Astrocyte (in vitro differentiated cells and primary cell): ENCODE measurements around the gene EDIL3. TPM values are rescaled to one million over a fixed set of nuclear protein-coding genes. Genes with fewer than 3 reads are reported as not detected.

Source experiments
- DNase-seq: peaks from one replicate; pipeline ENCODE4 v3.0.0-alpha.2; 2010; ENCODE audit warnings: low read depth
- FAIRE-seq: peaks from 2 replicates; lab custom pipeline; 2011; peaks lifted over from hg19 to GRCh38; lab: Jason Lieb, UNC
- H2AFZ ChIP-seq: 2 replicates; pipeline ENCODE4 v1.6.0; 2012; ENCODE audit warnings: low read depth, low read length, inconsistent platforms
- H3K27ac ChIP-seq: 2 replicates; pipeline ENCODE4 v1.5.1; 2011; ENCODE audit warnings: low read depth, low read length, inconsistent platforms
- H3K27me3 ChIP-seq: 2 replicates; pipeline ENCODE4 v1.6.0; 2011; ENCODE audit warnings: low read length, inconsistent platforms; ENCODE audit not compliant: insufficient read depth
- H3K36me3 ChIP-seq: 2 replicates; pipeline ENCODE4 v1.5.1; 2011; ENCODE audit warnings: low read length, inconsistent platforms; ENCODE audit not compliant: insufficient read depth
- H3K4me1 ChIP-seq: 2 replicates; pipeline ENCODE4 v1.5.1; 2011; ENCODE audit warnings: low read length, inconsistent platforms; ENCODE audit not compliant: insufficient read depth
- H3K4me2 ChIP-seq: 2 replicates; pipeline ENCODE4 v1.6.0; 2012; ENCODE audit warnings: low read length, inconsistent platforms
- H3K4me3 ChIP-seq: 2 replicates; pipeline ENCODE4 v1.5.1; 2011; ENCODE audit warnings: low read depth, mild to moderate bottlenecking, low read length, inconsistent platforms; ENCODE audit not compliant: insufficient read depth
- H3K79me2 ChIP-seq: 2 replicates; pipeline ENCODE4 v1.6.0; 2012; ENCODE audit warnings: mild to moderate bottlenecking, low read length, inconsistent platforms; ENCODE audit not compliant: insufficient read depth
- H3K9ac ChIP-seq: 2 replicates; pipeline ENCODE4 v1.6.0; 2012; ENCODE audit warnings: mild to moderate bottlenecking, low read length, inconsistent platforms
- H3K9me3 ChIP-seq: 2 replicates; pipeline ENCODE4 v1.5.1; 2012; ENCODE audit warnings: low read depth, mild to moderate bottlenecking, low read length, inconsistent platforms; ENCODE audit not compliant: insufficient read depth
- H4K20me1 ChIP-seq: 2 replicates; pipeline ENCODE4 v1.6.0; 2012; ENCODE audit warnings: low read length, inconsistent platforms; ENCODE audit not compliant: insufficient read depth
- H3K27ac Mint-ChIP-seq: one replicate; pipeline ENCODE4 v1.8.0; 2021; ENCODE audit warnings: mild to moderate bottlenecking, mixed read lengths; ENCODE audit not compliant: unreplicated experiment
- H3K27me3 Mint-ChIP-seq: one replicate; pipeline ENCODE4 v1.8.0; 2021; ENCODE audit warnings: low read depth, mixed read lengths; ENCODE audit not compliant: unreplicated experiment
- H3K36me3 Mint-ChIP-seq: one replicate; pipeline ENCODE4 v1.8.0; 2021; ENCODE audit warnings: low read depth, mixed read lengths; ENCODE audit not compliant: unreplicated experiment
- H3K4me1 Mint-ChIP-seq: one replicate; pipeline ENCODE4 v1.8.0; 2021; ENCODE audit warnings: low read depth, mixed read lengths; ENCODE audit not compliant: unreplicated experiment
- H3K4me3 Mint-ChIP-seq: one replicate; pipeline ENCODE4 v1.8.0; 2021; ENCODE audit warnings: mild to moderate bottlenecking, moderate library complexity, mixed read lengths; ENCODE audit not compliant: unreplicated experiment
- H3K9me3 Mint-ChIP-seq: one replicate; pipeline ENCODE4 v1.8.0; 2021; ENCODE audit warnings: mild to moderate bottlenecking, mixed read lengths; ENCODE audit not compliant: unreplicated experiment
- EZH2 ChIP-seq: IDR thresholded peaks from 2 replicates; pipeline ENCODE4 v1.6.1; 2012; ENCODE audit warnings: mild to moderate bottlenecking, low read length, inconsistent platforms; ENCODE audit not compliant: insufficient read depth
- total RNA-seq: library from RNA; stranded (reverse); gene quantifications from 2 replicates; pipeline ENCODE4 v1.2.1, GENCODE V29; 2021
- TF ChIP-seq, protein P1 (sequence below): IDR thresholded peaks from 2 replicates; pipeline ENCODE4 v1.5.1; 2011; ENCODE audit warnings: low read depth, mild to moderate bottlenecking, inconsistent platforms, low read length, moderate library complexity; ENCODE audit not compliant: insufficient read depth

EDIL3 gene
- total RNA-seq, 1 donor from 2014 or later = 226 TPM

DNA sequence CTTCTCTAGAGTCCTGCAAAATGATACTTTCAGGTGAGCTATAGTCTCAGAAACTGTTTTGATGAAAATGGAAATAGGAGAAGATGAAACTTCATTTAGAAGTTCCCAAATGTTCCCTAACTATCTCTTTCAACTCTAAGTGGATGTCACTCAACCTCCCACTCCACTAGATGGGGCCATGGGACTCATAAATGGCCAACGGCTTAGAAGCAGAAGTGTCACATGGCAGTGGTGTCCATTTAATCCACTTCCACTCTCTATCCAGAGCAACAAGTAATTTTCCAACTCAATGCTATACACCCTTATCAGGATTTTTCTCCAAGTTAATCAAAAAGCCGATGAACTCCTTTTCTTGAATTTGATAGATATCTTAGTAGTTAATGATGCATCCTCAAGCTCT lies 295.7 kb downstream of the EDIL3 start:
- Mint-ChIP-seq H3K27me3 (no peaks in the 10 kb centered on the region), H3K36me3 (peaks cover 20% of the 10 kb centered on the region), H3K4me3 (no peak overlapping the region), H3K9me3 (peaks cover 3% of the 10 kb centered on the region), H3K27ac (no peak overlapping the region), H3K4me1 (peaks cover 14% of the 10 kb centered on the region)
- H3K27ac ChIP-seq = no peak overlapping the region
- no peaks in the 10 kb centered on the region for H3K4me1 ChIP-seq
- no peak overlapping the region for H3K4me2 ChIP-seq
- no peaks in the 10 kb centered on the region for H3K79me2 ChIP-seq
- no peaks in the 10 kb centered on the region for H3K27me3 ChIP-seq
- no peak overlapping the region for H2AFZ ChIP-seq
- no peaks in the 10 kb centered on the region for H3K9me3 ChIP-seq
- no peaks in the 10 kb centered on the region for H4K20me1 ChIP-seq
- TF ChIP-seq, protein P1, sequence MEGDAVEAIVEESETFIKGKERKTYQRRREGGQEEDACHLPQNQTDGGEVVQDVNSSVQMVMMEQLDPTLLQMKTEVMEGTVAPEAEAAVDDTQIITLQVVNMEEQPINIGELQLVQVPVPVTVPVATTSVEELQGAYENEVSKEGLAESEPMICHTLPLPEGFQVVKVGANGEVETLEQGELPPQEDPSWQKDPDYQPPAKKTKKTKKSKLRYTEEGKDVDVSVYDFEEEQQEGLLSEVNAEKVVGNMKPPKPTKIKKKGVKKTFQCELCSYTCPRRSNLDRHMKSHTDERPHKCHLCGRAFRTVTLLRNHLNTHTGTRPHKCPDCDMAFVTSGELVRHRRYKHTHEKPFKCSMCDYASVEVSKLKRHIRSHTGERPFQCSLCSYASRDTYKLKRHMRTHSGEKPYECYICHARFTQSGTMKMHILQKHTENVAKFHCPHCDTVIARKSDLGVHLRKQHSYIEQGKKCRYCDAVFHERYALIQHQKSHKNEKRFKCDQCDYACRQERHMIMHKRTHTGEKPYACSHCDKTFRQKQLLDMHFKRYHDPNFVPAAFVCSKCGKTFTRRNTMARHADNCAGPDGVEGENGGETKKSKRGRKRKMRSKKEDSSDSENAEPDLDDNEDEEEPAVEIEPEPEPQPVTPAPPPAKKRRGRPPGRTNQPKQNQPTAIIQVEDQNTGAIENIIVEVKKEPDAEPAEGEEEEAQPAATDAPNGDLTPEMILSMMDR = peak; percentile 4
- TF ChIP-seq EZH2 = no peak
- FAIRE-seq (no peak), DNase-seq (peak; percentile 11)
- H3K9ac ChIP-seq = no peak overlapping the region
- peaks cover 2% of the 10 kb centered on the region for H3K36me3 ChIP-seq
- no peak overlapping the region for H3K4me3 ChIP-seq

DNA sequence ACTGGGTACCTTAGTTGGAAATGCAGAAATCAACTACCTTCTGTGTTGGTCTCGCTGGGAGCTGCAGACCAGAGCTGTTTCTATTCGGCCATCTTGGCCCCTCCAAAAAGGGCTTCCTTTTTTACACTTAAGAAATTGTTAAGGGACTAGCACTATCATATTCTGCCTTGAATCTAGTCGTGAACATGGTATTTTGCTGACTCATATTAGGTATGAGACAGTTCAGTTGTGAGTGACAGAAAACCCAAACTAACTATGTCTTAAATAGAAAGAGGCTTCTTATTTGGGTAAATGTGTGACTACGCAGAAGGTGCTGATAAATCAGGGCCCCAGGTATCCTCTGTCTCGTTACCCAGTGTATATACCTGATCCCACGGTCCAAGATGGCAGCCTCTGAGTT lies 298.2 kb downstream of the EDIL3 start:
- DNase-seq (no peak), FAIRE-seq (no peak)
- no peaks in the 10 kb centered on the region for H3K27me3 Mint-ChIP-seq

More for the DNA sequence above, 298.2 kb downstream of the EDIL3 start:
- H3K4me3 ChIP-seq = no peak overlapping the region
- Mint-ChIP-seq H3K27ac (peak overlapping the region; percentile 34), H3K36me3 (peaks cover 20% of the 10 kb centered on the region), H3K4me1 (peaks cover 10% of the 10 kb centered on the region), H3K4me3 (no peak overlapping the region), H3K9me3 (peaks cover 3% of the 10 kb centered on the region)
- no peak overlapping the region for H3K9ac ChIP-seq
- H3K27ac ChIP-seq = no peak overlapping the region
- H3K4me2 ChIP-seq = no peak overlapping the region
- no peaks in the 10 kb centered on the region for H3K27me3 ChIP-seq
- TF ChIP-seq, protein P1 = no peak
- no peak for TF ChIP-seq EZH2
- peaks cover 2% of the 10 kb centered on the region for H3K36me3 ChIP-seq
- no peak overlapping the region for H2AFZ ChIP-seq
- H3K4me1 ChIP-seq = no peaks in the 10 kb centered on the region
- no peaks in the 10 kb centered on the region for H4K20me1 ChIP-seq
- H3K9me3 ChIP-seq = no peaks in the 10 kb centered on the region
- no peaks in the 10 kb centered on the region for H3K79me2 ChIP-seq
